Measurements from ENCODE around the gene NOXRED1. TPM values are rescaled to one million over a fixed set of nuclear protein-coding genes. Genes with fewer than 3 reads are reported as not detected.

Gene NOXRED1
- total RNA-seq, 2 donors from 2014 or later: 0.89 to 1.0 TPM

DNA sequence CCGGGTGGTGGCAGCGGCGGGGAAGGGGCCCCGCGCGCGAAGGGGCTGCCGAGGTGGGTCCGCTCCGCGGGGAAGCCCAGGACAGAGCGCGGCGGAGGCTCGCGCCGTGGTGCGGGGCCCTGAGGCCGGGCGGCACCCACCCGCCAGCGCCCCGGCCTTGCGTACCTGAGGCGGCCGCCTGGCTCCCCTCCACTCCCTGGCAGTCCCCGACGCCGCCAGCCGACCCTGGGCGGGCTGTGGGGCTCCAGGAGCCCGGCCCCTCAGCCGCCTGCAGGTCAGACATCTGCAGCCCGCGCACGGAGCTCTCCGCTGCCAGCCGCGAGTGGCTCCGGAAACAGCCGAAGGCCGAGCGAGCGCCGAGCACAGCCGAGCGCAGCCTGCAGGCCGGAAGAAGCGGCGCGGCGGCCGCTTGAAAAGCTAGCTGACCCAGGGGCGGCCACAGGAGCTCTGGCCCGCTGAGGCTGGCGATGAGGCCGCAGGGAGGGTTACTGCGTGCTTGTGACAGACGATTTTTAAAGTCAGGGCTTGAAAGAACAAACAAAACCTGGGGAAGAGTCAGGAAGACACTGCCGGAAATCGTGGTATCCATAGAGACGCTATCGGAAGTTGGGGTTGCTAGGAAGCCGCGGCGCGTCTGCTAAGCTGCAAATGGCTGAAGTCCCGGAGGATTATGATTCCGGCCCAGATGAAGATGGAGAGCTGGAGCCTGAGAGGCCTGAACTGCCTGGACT lies 46.4 kb downstream of the NOXRED1 start, which contains the start of the genes SAMD15 and TMED8:
Gene SAMD15, plus strand, starts transcription at position 609 of the 731 bp plus-strand sequence. Its CDS starts 40 bp downstream, at position 649.
Gene TMED8, minus strand, starts transcription at position 324 of the 731 bp plus-strand sequence. Its CDS starts 41 bp downstream, at position 283.
- peaks cover 27% of the 10 kb centered on the region for H3K4me1 Mint-ChIP-seq
- H3K36me3 Mint-ChIP-seq (ENCODE audit: low read depth): peaks cover 20% of the 10 kb centered on the region
- no peak within 1 kb of the TSS for H3K4me3 Mint-ChIP-seq
- H3K27me3 Mint-ChIP-seq: no peaks in the 10 kb centered on the region
- ATAC-seq (replicated peaks): peak; percentile 85
- H3K27ac Mint-ChIP-seq: no peak within 1 kb of the TSS
- no peaks in the 10 kb centered on the region for H3K9me3 Mint-ChIP-seq

DNA sequence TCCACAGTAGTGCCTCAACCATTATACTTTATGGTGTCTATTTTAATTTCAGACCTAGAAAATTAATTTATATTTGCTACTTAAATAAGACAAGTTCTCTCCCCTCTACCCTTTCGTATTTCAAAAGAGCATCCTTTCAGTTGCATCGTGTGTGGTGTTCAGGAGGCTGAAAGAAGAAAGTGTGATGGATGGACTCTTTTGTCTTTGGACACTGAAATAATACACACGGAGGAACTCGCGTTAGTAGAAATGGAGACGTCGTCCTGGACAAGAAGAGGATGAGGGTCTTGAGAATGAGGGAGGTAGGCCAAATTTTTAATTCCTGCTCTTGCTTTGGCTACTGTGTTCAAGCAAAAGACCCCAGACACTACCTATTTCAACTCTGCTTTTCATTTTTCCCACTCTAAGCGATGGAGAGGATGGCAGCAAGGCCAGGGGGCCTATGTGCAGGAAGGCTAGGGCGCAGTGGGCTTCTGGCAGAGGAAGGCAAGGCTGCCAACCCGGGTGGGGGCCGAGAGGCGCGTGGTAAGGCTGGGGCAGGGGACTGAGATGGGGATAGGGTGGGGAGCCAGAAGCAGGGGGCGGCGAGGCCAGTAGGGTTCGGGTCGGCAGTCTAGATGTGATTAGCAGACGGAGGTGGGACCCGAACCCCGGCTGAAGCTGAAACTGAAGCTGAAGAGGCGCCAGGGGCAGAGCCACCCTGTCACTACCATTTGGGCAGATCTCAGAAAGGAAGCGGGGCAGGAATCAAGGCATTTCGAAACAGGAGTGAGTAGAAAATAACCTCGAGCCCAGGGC lies 47.2 kb downstream of the NOXRED1 start:
- no peak overlapping the region for H3K27ac Mint-ChIP-seq
- peaks cover 20% of the 10 kb centered on the region for H3K36me3 Mint-ChIP-seq (ENCODE audit: low read depth)
- H3K4me3 Mint-ChIP-seq: no peak overlapping the region
- ATAC-seq (replicated peaks): peak; percentile 33
- peaks cover 27% of the 10 kb centered on the region for H3K4me1 Mint-ChIP-seq
- H3K27me3 Mint-ChIP-seq: no peaks in the 10 kb centered on the region
- H3K9me3 Mint-ChIP-seq: no peaks in the 10 kb centered on the region

DNA sequence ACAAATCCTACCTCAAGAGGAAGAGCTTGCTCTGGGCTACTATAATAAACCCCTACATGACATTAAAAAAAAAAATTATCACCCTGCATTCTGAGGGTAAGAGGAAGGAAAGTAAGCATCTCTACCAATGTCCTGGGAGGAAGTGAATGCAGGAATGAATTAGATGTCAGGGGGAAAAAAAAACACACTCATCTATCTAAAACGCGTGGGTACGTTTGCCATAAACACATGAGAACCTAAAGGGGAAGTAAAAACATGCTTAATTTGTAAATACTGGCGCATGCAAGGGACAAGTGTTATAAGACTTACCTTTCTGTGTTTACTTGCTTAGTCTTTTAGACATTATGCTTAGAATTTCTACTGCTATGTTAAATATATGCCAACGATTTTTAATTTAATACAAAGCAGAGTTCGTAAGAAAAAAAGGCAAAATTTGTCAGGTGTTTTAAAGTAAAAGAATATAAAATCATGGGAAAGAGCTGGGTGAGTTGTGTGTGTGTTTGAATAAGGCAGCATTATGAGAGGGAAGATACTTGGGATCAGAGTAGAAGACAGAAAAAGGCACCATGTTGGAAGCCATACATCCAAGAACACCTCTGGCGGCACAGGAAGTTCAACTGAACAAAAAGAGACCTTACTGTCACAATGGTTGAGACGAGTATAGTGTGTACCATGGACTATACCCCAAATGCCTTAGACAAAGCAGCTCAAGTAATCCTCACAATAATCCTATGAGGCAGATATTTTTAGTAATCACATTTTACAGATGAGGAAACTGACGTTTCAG lies 48.0 kb downstream of the NOXRED1 start:
- H3K27me3 Mint-ChIP-seq: no peaks in the 10 kb centered on the region
- peaks cover 20% of the 10 kb centered on the region for H3K36me3 Mint-ChIP-seq (ENCODE audit: low read depth)
- H3K4me1 Mint-ChIP-seq: peaks cover 27% of the 10 kb centered on the region
- no peak overlapping the region for H3K4me3 Mint-ChIP-seq
- no peaks in the 10 kb centered on the region for H3K9me3 Mint-ChIP-seq
- H3K27ac Mint-ChIP-seq: no peak overlapping the region
- ATAC-seq (replicated peaks): no peak

GRCh38 chr14:77372304-77372841 lies 51.0 kb downstream of the NOXRED1 start:
- ATAC-seq (replicated peaks): peak; percentile 66
- no peak overlapping the region for H3K27ac Mint-ChIP-seq
- no peaks in the 10 kb centered on the region for H3K9me3 Mint-ChIP-seq
- H3K4me1 Mint-ChIP-seq: peaks cover 39% of the 10 kb centered on the region
- no peak overlapping the region for H3K4me3 Mint-ChIP-seq
- H3K27me3 Mint-ChIP-seq: no peaks in the 10 kb centered on the region
- peaks cover 20% of the 10 kb centered on the region for H3K36me3 Mint-ChIP-seq (ENCODE audit: low read depth)

GRCh38 chr14:77369285-77369684 lies 54.0 kb downstream of the NOXRED1 start:
- Mint-ChIP-seq H3K27ac (peak overlapping the region; percentile 88), H3K36me3 (ENCODE audit: low read depth) (peaks cover 6% of the 10 kb centered on the region), H3K9me3 (no peaks in the 10 kb centered on the region), H3K4me1 (peaks cover 35% of the 10 kb centered on the region), H3K4me3 (peak overlapping the region; percentile 62), H3K27me3 (no peaks in the 10 kb centered on the region)
- peak; percentile 50 for ATAC-seq (replicated peaks)

DNA sequence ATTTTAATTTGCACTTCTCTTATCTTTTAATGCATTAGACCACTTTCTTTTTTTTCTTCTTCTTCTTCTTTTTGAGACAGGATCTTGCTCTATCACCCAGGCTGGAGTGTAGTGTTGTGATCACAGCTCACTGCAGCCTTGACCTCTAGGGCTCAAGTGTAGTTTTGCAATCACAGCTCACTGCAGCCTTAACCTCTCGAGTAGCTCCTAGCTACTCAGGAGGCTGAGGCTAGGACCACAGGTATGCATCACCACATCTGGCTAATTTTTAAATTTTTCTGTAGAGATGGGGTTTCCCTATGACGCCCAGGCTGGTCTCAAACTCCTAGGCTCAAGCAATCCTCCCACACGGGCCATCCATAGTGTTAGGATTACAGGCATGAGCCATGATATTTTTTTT lies 59.2 kb downstream of the NOXRED1 start:
- no peak for ATAC-seq (replicated peaks)
- Mint-ChIP-seq H3K27ac (no peak overlapping the region), H3K27me3 (no peaks in the 10 kb centered on the region), H3K4me1 (peaks cover 41% of the 10 kb centered on the region), H3K36me3 (ENCODE audit: low read depth) (peaks cover 8% of the 10 kb centered on the region), H3K4me3 (no peak overlapping the region), H3K9me3 (no peaks in the 10 kb centered on the region)

- Mint-ChIP-seq H3K4me1 (peaks cover 25% of the 10 kb centered on the region), H3K36me3 (ENCODE audit: low read depth) (peaks cover 8% of the 10 kb centered on the region), H3K27me3 (no peaks in the 10 kb centered on the region), H3K9me3 (no peaks in the 10 kb centered on the region), H3K27ac (no peak overlapping the region), H3K4me3 (no peak overlapping the region)
- ATAC-seq (replicated peaks): no peak
Observed at GRCh38 chr14:77359626-77360025, 63.7 kb downstream of the NOXRED1 start.

DNA sequence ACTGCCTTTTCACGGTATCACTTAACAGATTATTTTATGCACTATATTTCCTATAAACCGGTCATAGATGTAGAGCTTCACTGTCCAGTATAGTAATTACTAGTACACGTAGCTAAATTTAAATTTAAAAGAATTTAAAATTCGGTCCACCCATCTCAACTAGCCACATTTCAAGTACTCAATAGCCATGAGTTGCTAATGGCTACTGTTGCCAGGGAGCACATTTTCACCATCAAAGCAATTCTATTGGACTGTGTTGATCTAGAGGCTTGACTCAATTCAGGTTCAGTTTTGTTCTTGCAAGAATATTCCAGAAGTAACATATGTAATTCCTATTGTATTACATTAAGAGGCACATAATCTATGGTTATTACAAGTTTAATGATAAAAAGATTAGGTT lies 66.4 kb downstream of the NOXRED1 start:
- Mint-ChIP-seq H3K4me3 (no peak overlapping the region), H3K36me3 (ENCODE audit: low read depth) (peaks cover 8% of the 10 kb centered on the region)
- ATAC-seq (replicated peaks): no peak

GRCh38 chr14:77355811-77356210 lies 67.5 kb downstream of the NOXRED1 start:
- Mint-ChIP-seq H3K9me3 (no peaks in the 10 kb centered on the region), H3K27me3 (no peaks in the 10 kb centered on the region), H3K4me3 (no peak overlapping the region), H3K36me3 (ENCODE audit: low read depth) (peaks cover 18% of the 10 kb centered on the region), H3K27ac (no peak overlapping the region), H3K4me1 (peaks cover 15% of the 10 kb centered on the region)
- no peak for ATAC-seq (replicated peaks)

More for the DNA sequence above, 66.4 kb downstream of the NOXRED1 start:
- no peaks in the 10 kb centered on the region for H3K27me3 Mint-ChIP-seq
- no peaks in the 10 kb centered on the region for H3K9me3 Mint-ChIP-seq
- peaks cover 15% of the 10 kb centered on the region for H3K4me1 Mint-ChIP-seq
- H3K27ac Mint-ChIP-seq: no peak overlapping the region

DNA sequence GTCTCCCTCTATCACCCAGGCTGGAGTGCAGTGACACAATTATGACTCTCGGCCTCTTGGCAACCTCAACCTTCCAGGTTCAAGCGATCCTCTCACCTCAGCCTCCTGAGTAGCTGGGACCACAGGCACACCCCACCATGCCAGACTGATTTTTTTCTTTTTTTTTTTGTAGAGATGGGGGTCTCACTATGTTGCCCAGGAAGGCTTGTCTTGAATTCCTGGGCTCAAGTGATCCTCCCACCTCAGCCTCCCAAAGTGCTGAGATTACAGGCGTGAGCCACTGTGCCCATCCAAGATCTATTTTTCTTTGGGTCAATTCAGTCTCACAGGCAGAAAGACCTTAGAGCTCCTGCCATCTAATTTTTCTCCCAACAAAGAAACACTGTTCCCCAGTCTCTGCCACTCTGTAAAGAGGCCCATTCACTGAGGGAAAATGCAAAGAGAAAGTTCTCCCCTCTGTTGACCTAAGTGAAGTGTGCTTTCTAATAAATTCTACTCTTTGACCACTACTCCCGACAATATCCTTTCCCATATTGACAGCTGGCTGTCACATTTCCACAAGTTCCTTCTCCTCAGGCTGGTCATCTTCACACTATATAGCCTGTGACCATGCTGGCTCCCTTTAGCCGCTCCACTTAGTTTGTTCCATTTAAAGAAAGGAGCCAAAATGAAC lies 69.7 kb downstream of the NOXRED1 start:
- ATAC-seq (replicated peaks): no peak
- Mint-ChIP-seq H3K4me1 (peaks cover 5% of the 10 kb centered on the region), H3K36me3 (ENCODE audit: low read depth) (peaks cover 31% of the 10 kb centered on the region), H3K4me3 (no peak overlapping the region), H3K9me3 (no peaks in the 10 kb centered on the region), H3K27ac (peak overlapping the region; percentile 41), H3K27me3 (no peaks in the 10 kb centered on the region)

DNA sequence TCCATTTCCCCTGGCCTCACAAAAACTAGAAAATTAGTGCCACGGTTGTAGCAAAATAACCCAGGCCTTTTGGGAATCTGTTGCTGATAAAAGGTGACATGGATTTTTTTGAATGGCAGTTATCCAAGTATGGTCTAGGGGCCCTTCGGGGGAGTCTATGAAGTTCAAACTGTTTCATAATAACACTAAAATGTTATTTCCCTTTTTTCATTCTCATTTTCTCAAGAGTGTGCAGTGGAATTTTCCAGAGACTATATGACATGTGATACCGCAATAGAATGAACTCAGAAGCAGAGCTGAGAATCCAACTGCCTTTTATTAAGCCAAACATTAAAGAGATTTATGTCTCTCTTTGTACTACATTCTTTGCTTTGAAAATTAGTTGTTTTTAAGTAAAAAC lies 75.6 kb downstream of the NOXRED1 start:
- no peaks in the 10 kb centered on the region for H3K4me1 Mint-ChIP-seq
- no peak overlapping the region for H3K27ac Mint-ChIP-seq
- no peak overlapping the region for H3K4me3 Mint-ChIP-seq
- peaks cover 71% of the 10 kb centered on the region for H3K36me3 Mint-ChIP-seq (ENCODE audit: low read depth)
- ATAC-seq (replicated peaks): no peak
- H3K9me3 Mint-ChIP-seq: no peaks in the 10 kb centered on the region
- H3K27me3 Mint-ChIP-seq: no peaks in the 10 kb centered on the region

DNA sequence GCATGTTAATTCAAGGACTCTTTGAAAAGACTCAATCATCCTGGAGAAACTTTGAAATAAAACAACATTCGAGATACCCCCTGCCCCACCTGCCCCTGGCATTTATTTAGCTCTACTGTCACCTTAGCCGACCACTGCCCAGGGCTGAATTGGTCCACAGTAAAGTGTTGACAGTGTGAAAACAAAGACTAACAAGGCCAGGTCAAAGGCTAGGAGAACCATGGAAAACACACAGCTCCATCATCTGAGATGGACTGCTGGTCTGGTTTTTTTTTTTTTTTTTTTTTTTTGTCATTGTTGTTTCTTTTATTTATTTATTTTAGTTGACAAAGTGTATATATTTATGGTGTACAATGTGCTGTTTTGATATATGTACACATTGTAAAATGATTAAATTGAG lies 76.8 kb downstream of the NOXRED1 start:
- no peak overlapping the region for H3K27ac Mint-ChIP-seq
- peaks cover 81% of the 10 kb centered on the region for H3K36me3 Mint-ChIP-seq (ENCODE audit: low read depth)
- H3K4me3 Mint-ChIP-seq: no peak overlapping the region
- no peaks in the 10 kb centered on the region for H3K4me1 Mint-ChIP-seq
- H3K27me3 Mint-ChIP-seq: no peaks in the 10 kb centered on the region
- no peak for ATAC-seq (replicated peaks)
- H3K9me3 Mint-ChIP-seq: no peaks in the 10 kb centered on the region

DNA sequence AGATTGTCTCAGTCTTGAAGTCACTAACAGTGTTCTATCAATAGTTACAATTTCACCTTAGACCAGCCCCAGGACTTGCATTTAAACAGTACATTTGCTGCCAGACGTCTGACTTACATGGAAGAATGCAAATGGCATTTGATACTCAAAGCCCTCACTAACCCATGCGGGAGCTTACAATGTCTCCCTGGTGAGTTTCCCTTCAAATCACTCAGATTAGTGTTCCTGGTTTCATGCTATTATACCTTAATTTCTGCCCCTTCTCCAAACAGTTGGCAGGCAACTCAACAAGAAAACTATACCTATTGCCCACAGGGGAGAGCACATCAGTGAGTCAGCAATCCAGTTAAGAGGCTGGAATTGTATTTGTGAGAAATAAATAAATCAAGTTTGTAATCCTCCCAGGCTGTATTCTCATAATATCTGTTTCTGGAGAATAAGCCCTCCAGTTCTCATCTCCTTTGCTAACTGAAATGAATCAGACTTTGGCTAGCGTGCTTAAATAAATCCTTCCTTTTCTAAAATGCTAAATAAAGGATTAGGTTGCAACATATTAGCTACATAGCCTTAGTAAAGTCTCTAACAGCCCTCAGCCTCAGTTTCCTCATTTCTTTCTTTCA lies 78.8 kb downstream of the NOXRED1 start:
- Mint-ChIP-seq H3K9me3 (no peaks in the 10 kb centered on the region), H3K27ac (no peak overlapping the region), H3K36me3 (ENCODE audit: low read depth) (peaks cover 81% of the 10 kb centered on the region), H3K4me1 (no peaks in the 10 kb centered on the region), H3K27me3 (no peaks in the 10 kb centered on the region), H3K4me3 (no peak overlapping the region)
- no peak for ATAC-seq (replicated peaks)

Data from activated T-helper 17 cell treated with anti-CD3 and anti-CD28 coated beads, Interleukin-2, amount 50 U/mL, for 72 hours (primary cell).